Measurements from ENCODE around the gene NUP155. TPM values are rescaled to one million over a fixed set of nuclear protein-coding genes. Genes with fewer than 3 reads are reported as not detected.
"Not testable (repeated sequence)": the region's sequence is repeated elsewhere in the genome, so short reads cannot be mapped to it uniquely, and the experiment has no call there.

The NUP155 gene
- total and polyA plus RNA-seq, 2 donors from 2014 or later, result 4.2 to 21.5 TPM

- TF ChIP-seq CTCF (IDR thresholded peaks at IDR 0.05; ENCODE audit: borderline replicate concordance, extremely low read depth, insufficient read depth), result no peak
- Histone ChIP-seq H3K4me3 (ENCODE audit: low read length in 3 of 3) (no peak overlapping the region), H3K4me1 (ENCODE audit: control insufficient read depth in 2 of 3, insufficient read depth in 2 of 3, low read depth in 1 of 3, low read length in 3 of 3) (no peaks in the 10 kb centered on the region), H3K27ac (ENCODE audit: low read depth in 2 of 2, low read length in 2 of 2) (no peak overlapping the region), H3K36me3 (ENCODE audit: control insufficient read depth in 2 of 3, insufficient read depth in 3 of 3, low read length in 3 of 3) (peaks cover 0 to 18% (median 15%) of the 10 kb centered on the region in 3 donors), H3K9me3 (ENCODE audit: control insufficient read depth in 2 of 3, insufficient read depth in 1 of 3, low read length in 3 of 3) (no peaks in the 10 kb centered on the region), H3K9ac (ENCODE audit: low read length in 3 of 3) (no peak overlapping the region), H3K27me3 (ENCODE audit: control insufficient read depth, insufficient read depth, low read length) (no peaks in the 10 kb centered on the region)
- DNase-seq, result no peak
- FAIRE-seq, result no peak
- intact Hi-C loops (cut with DNase I), result no loop called here
These were observed 15.7 kb downstream of the NUP155 start for GRCh38 chr5:37355161-37355560.

GRCh38 chr5:37342741-37343140 lies 28.2 kb downstream of the NUP155 start:
- FAIRE-seq; H3K4me1 ChIP-seq (ENCODE audit: control insufficient read depth in 2 of 3, insufficient read depth in 2 of 3, low read depth in 1 of 3, low read length in 3 of 3); H3K4me3 ChIP-seq (ENCODE audit: low read length in 3 of 3); H3K9ac ChIP-seq (ENCODE audit: low read length in 3 of 3); H3K27ac ChIP-seq (ENCODE audit: low read depth in 2 of 2, low read length in 2 of 2); H3K9me3 ChIP-seq (ENCODE audit: control insufficient read depth in 2 of 3, insufficient read depth in 1 of 3, low read length in 3 of 3); intact Hi-C loops (cut with DNase I); H3K27me3 ChIP-seq (ENCODE audit: control insufficient read depth, insufficient read depth, low read length); DNase-seq: not testable (repeated sequence)
- H3K36me3 ChIP-seq (ENCODE audit: control insufficient read depth in 2 of 3, insufficient read depth in 3 of 3, low read length in 3 of 3), result peaks cover 3 to 23% (median 9%) of the 10 kb centered on the region in 3 donors

GRCh38 chr5:37334754-37335153 lies 36.2 kb downstream of the NUP155 start:
- H3K9me3 ChIP-seq (ENCODE audit: control insufficient read depth in 2 of 3, insufficient read depth in 1 of 3, low read length in 3 of 3); H3K4me3 ChIP-seq (ENCODE audit: low read length in 3 of 3); H3K27me3 ChIP-seq (ENCODE audit: control insufficient read depth, insufficient read depth, low read length); H3K4me1 ChIP-seq (ENCODE audit: control insufficient read depth in 2 of 3, insufficient read depth in 2 of 3, low read depth in 1 of 3, low read length in 3 of 3); H3K27ac ChIP-seq (ENCODE audit: low read depth in 2 of 2, low read length in 2 of 2); FAIRE-seq; intact Hi-C loops (cut with DNase I); H3K9ac ChIP-seq (ENCODE audit: low read length in 3 of 3); DNase-seq: not testable (repeated sequence)
- H3K36me3 ChIP-seq (ENCODE audit: control insufficient read depth in 2 of 3, insufficient read depth in 3 of 3, low read length in 3 of 3), result peaks cover 6 to 33% (median 11%) of the 10 kb centered on the region in 3 donors

- H3K9me3 ChIP-seq (ENCODE audit: control insufficient read depth in 2 of 3, insufficient read depth in 1 of 3, low read length in 3 of 3), result no peaks in the 10 kb centered on the region
- TF ChIP-seq CTCF (IDR thresholded peaks at IDR 0.05; ENCODE audit: borderline replicate concordance, extremely low read depth, insufficient read depth), result no peak
- no peak overlapping the region for H3K27ac ChIP-seq (ENCODE audit: low read depth in 2 of 2, low read length in 2 of 2)
- H3K4me1 ChIP-seq (ENCODE audit: control insufficient read depth in 2 of 3, insufficient read depth in 2 of 3, low read depth in 1 of 3, low read length in 3 of 3), result no peaks in the 10 kb centered on the region
- H3K4me3 ChIP-seq (ENCODE audit: low read length in 3 of 3), result no peak overlapping the region
- FAIRE-seq (no peak), DNase-seq (peak in 1 of 5 donors; percentile 1)
- H3K9ac ChIP-seq (ENCODE audit: low read length in 3 of 3), result no peak overlapping the region
- H3K27me3 ChIP-seq (ENCODE audit: control insufficient read depth, insufficient read depth, low read length), result no peaks in the 10 kb centered on the region
- H3K36me3 ChIP-seq (ENCODE audit: control insufficient read depth in 2 of 3, insufficient read depth in 3 of 3, low read length in 3 of 3), result peaks cover 6 to 39% (median 19%) of the 10 kb centered on the region in 3 donors
- intact Hi-C loops (cut with DNase I), result no loop called here
These were observed 44.4 kb downstream of the NUP155 start for GRCh38 chr5:37326536-37326935.
